Transverse colon (tissue), 4 donors: Measurements from ENCODE around the gene AKR1B15.

ENCODE experiments used
- POLR2A ChIP-seq: fragments of 450-650 bp; IDR thresholded peaks from one replicate; pipeline ENCODE4 v1.6.1; 2016; ENCODE audit warnings: antibody characterized with exemption, mild to moderate bottlenecking, moderate library complexity
- POLR2AphosphoS5 ChIP-seq, 3 donors: sonication (generic); formaldehyde crosslinking; IDR thresholded peaks; one replicate each; pipeline ENCODE4 v1.6.1; 2016; ENCODE audit warnings: antibody characterized with exemption in 3 of 3
- TF ChIP-seq, protein P1 (sequence below), 5 experiments: fragments of 200-600 bp in 3 of 5; fragments of 450-650 bp in 2 of 5; sonication (generic) in 3 of 5; IDR thresholded peaks; 1 replicate in 2 of 5; 2 replicates in 3 of 5; pipeline ENCODE4 v1.5.1; 2016 to 2017; ENCODE audit warnings: antibody characterized with exemption in 5 of 5, inconsistent platforms in 3 of 5, mild to moderate bottlenecking in 2 of 5, moderate library complexity in 1 of 5

DNA sequence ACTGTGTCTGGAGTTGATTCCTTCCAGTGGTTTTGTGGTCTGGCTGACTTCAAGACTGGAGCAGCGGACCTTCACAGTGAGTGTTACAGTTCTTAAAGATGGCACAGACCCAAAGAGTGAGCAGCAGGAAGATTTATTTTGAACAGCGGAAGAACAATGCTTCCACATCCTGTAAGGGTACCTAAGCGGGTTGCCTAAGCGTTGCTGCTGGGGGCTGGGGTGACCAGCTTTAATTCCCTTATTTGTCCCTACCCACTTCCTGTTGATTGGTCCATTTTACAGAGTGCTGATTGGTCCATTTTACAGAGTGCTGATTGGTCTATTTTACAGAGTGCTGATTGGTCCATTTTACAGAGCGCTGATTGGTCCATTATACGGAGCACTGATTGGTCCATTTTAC, 13.2 kb downstream of the AKR1B15 start:
- no peak for TF ChIP-seq POLR2AphosphoS5 (IDR thresholded peaks at IDR 0.05)
- TF ChIP-seq, protein P1, sequence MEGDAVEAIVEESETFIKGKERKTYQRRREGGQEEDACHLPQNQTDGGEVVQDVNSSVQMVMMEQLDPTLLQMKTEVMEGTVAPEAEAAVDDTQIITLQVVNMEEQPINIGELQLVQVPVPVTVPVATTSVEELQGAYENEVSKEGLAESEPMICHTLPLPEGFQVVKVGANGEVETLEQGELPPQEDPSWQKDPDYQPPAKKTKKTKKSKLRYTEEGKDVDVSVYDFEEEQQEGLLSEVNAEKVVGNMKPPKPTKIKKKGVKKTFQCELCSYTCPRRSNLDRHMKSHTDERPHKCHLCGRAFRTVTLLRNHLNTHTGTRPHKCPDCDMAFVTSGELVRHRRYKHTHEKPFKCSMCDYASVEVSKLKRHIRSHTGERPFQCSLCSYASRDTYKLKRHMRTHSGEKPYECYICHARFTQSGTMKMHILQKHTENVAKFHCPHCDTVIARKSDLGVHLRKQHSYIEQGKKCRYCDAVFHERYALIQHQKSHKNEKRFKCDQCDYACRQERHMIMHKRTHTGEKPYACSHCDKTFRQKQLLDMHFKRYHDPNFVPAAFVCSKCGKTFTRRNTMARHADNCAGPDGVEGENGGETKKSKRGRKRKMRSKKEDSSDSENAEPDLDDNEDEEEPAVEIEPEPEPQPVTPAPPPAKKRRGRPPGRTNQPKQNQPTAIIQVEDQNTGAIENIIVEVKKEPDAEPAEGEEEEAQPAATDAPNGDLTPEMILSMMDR (IDR thresholded peaks at IDR 0.05): no peak
- no peak for TF ChIP-seq POLR2A
